Hematopoietic multipotent progenitor cell treated with erythropoietin and hydrocortisone succinate and interleukin-3 and kit ligand, for 6 days (in vitro differentiated cells): ENCODE measurements around the gene EMILIN2.

Experiments
- DNase-seq: peaks from one replicate; pipeline ENCODE4 v3.0.0-alpha.2; 2015

EMILIN2 gene

GRCh38 chr18:2879889-2880288 lies 33.1 kb downstream of the EMILIN2 start:
- no peak for DNase-seq

- DNase-seq: no peak
Observed at GRCh38 chr18:2880473-2880872, 33.7 kb downstream of the EMILIN2 start.

GRCh38 chr18:2881088-2881839 lies 34.5 kb downstream of the EMILIN2 start:
- no peak for DNase-seq

GRCh38 chr18:2881840-2882195 lies 35.0 kb downstream of the EMILIN2 start:
- DNase-seq: no peak

- no peak for DNase-seq
Observed at GRCh38 chr18:2882201-2882600, 35.4 kb downstream of the EMILIN2 start.

GRCh38 chr18:2883076-2883735 lies 36.4 kb downstream of the EMILIN2 start:
- DNase-seq: peak; percentile 41

GRCh38 chr18:2884706-2885285 lies 38.0 kb downstream of the EMILIN2 start:
- no peak for DNase-seq

GRCh38 chr18:2887470-2887869 lies 40.7 kb downstream of the EMILIN2 start:
- no peak for DNase-seq

GRCh38 chr18:2889761-2890192 lies 43.0 kb downstream of the EMILIN2 start:
- DNase-seq: peak; percentile 92

GRCh38 chr18:2890606-2891005 lies 43.8 kb downstream of the EMILIN2 start:
- DNase-seq: no peak

- no peak for DNase-seq
Observed at GRCh38 chr18:2891526-2892431, 45.0 kb downstream of the EMILIN2 start.

- DNase-seq: no peak
Observed at GRCh38 chr18:2893056-2893455, 46.2 kb downstream of the EMILIN2 start.

GRCh38 chr18:2893676-2894075 lies 46.9 kb downstream of the EMILIN2 start:
- no peak for DNase-seq

GRCh38 chr18:2894131-2894840 lies 47.5 kb downstream of the EMILIN2 start:
- peak; percentile 75 for DNase-seq

- DNase-seq: no peak
Observed at GRCh38 chr18:2894841-2895370, 48.1 kb downstream of the EMILIN2 start.

GRCh38 chr18:2895391-2895790 lies 48.6 kb downstream of the EMILIN2 start:
- DNase-seq: no peak

- DNase-seq: no peak
Observed at GRCh38 chr18:2896990-2897389, 50.2 kb downstream of the EMILIN2 start.

- DNase-seq: no peak
Observed at GRCh38 chr18:2897448-2898185, 50.8 kb downstream of the EMILIN2 start.

GRCh38 chr18:2898186-2898640 lies 51.4 kb downstream of the EMILIN2 start:
- peak; percentile 71 for DNase-seq

- no peak for DNase-seq
Observed at GRCh38 chr18:2900684-2901422, 54.0 kb downstream of the EMILIN2 start.
